H1 (cell line): Measurements from ENCODE around the gene CPA2. TPM values are rescaled to one million over a fixed set of nuclear protein-coding genes. Genes with fewer than 3 reads are reported as not detected.

ENCODE experiments used
- CBX8 ChIP-seq: fragments of 300-800, 300-1000 bp; sonication (generic); IDR thresholded peaks from 2 replicates; pipeline ENCODE4 v1.7.1; 2016; ENCODE audit warnings: low read depth, low read length, borderline replicate concordance
- KDM4A ChIP-seq: IDR thresholded peaks from one replicate; pipeline ENCODE4 v1.7.1; 2012; ENCODE audit warnings: low read depth, mild to moderate bottlenecking, moderate library complexity, low read length, inconsistent platforms; ENCODE audit not compliant: severe bottlenecking
- RNF2 ChIP-seq: fragments of 200-900, 300-1000 bp; sonication (generic); IDR thresholded peaks from 2 replicates; pipeline ENCODE4 v1.7.1; 2016; ENCODE audit warnings: borderline replicate concordance, low read depth, mild to moderate bottlenecking, antibody characterized with exemption, low read length; ENCODE audit not compliant: poor library complexity, severe bottlenecking; ENCODE audit errors: missing control alignments
- RXRA ChIP-seq: IDR thresholded peaks from 2 replicates; pipeline ENCODE4 v1.6.1; 2011; ENCODE audit warnings: low read depth, mild to moderate bottlenecking, low read length, moderate library complexity; ENCODE audit not compliant: insufficient read depth
- SP2 ChIP-seq: IDR thresholded peaks from 2 replicates; pipeline ENCODE4 v1.6.1; 2012; ENCODE audit warnings: mild to moderate bottlenecking, low read length, inconsistent platforms
- polyA plus RNA-seq, 7 experiments: library from polyadenylated mRNA; depleted of rRNA in 3 of 7; stranded (reverse) in 5 of 7; unstranded in 2 of 7; fragments of >200 nt in 5 of 7; fragments of 200-250 nt in 2 of 7; gene quantifications; 1 replicate in 5 of 7; 2 replicates in 1 of 7; 4 replicates in 1 of 7; pipeline versions ENCODE4 v1.2.1 to v1.2.3, GENCODE V29; 2011 to 2013; ENCODE audit warnings: missing spikeins in 2 of 7, mixed read lengths in 2 of 7
- total RNA-seq: library from RNA; stranded (reverse); fragmentation: NEBNext Ultra II Directional; extraction: Animal tissue kit (Norgen Biotek cat#: 25700); gene quantifications from 2 replicates; pipeline ENCODE4 v1.2.1, GENCODE V29; 2021

The CPA2 gene
- total and polyA plus RNA-seq, 2 of the 8 experiments (the other 6 are each of a cell fraction or from before 2014, with no cell fraction given), result 0.21 TPM; not detected in 1

DNA sequence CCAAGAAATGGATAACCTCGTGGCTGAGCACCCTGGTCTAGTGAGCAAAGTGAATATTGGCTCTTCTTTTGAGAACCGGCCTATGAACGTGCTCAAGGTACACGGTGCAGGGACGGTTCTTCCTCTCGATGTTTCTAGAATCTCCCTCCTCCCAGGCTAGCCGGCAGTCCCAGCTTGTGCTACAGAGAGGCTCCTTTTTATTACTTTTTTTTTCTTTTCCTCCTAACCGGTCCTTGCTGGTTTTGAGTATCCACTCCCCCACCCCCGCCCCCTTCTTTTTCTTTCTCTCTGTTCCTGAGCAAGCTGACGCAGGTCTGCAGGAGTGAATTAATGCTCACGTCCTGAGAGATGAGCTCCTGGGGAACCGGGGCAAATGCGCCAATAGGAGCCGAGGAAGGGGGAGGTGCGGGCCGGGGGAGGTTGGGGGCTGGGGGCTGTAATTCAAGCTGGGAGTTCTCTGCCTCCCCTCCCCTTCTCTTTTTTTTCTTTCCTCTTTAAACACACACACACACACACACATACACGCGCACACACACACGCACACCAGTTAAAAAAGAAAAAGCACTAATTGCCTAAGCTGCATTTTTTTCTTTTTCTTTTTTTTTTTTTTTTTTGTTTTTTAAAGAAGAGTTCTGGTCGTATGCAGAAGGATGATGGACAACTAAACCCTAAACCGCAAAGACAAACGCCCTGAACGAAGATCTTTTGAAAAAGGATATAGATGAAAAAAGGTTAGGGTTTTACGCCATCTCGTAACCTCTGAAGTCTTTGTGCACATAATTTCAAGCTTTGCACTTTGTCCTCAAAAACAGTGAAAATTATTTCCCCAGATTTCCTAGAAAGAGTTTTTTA, 6.6 kb downstream of the CPA2 start (continued):
- TF ChIP-seq KDM4A (no peak), SP2 (no peak), RXRA (no peak), CBX8 (no peak), RNF2 (no peak)
